Mucosa of rectum (tissue), 2 donors: Measurements from ENCODE around the gene MBD5.

Experiments used
- H3K27ac ChIP-seq, 2 donors: one replicate each; pipeline ENCODE4 v1.7.0; 2013; ENCODE audit warnings: inconsistent platforms in 2 of 2, low read depth in 2 of 2, low read length in 2 of 2
- H3K27me3 ChIP-seq, 2 donors: one replicate each; pipeline ENCODE4 v1.7.0; 2013; ENCODE audit warnings: low read length in 2 of 2; ENCODE audit not compliant: control insufficient read depth in 2 of 2, insufficient read depth in 2 of 2
- H3K36me3 ChIP-seq, 2 donors: one replicate each; pipeline ENCODE4 v1.7.0; 2013; ENCODE audit warnings: low read length in 2 of 2; ENCODE audit not compliant: control insufficient read depth in 2 of 2, insufficient read depth in 2 of 2
- H3K4me1 ChIP-seq, 2 donors: one replicate each; pipeline ENCODE4 v1.7.0; 2013; ENCODE audit warnings: low read length in 2 of 2, mild to moderate bottlenecking in 1 of 2; ENCODE audit not compliant: control insufficient read depth in 2 of 2, insufficient read depth in 2 of 2
- H3K4me3 ChIP-seq, 2 donors: one replicate each; pipeline ENCODE4 v1.7.0; 2013; ENCODE audit warnings: low read length in 2 of 2
- H3K9ac ChIP-seq, 2 donors: one replicate each; pipeline ENCODE4 v1.7.0; 2013; ENCODE audit warnings: low read length in 2 of 2, low read depth in 1 of 2, mild to moderate bottlenecking in 1 of 2
- H3K9me3 ChIP-seq, 2 donors: one replicate each; pipeline ENCODE4 v1.7.0; 2013; ENCODE audit warnings: low read length in 2 of 2; ENCODE audit not compliant: control insufficient read depth in 2 of 2
- donor health status: healthy.
- donor health status: Normal muscosa, but diverticular disease.

The MBD5 gene

GRCh38 chr2:148303161-148303560, 282.3 kb downstream of the MBD5 start:
- H3K27me3 ChIP-seq, result no peaks in the 10 kb centered on the region
- H3K27ac ChIP-seq, result no peak overlapping the region
- no peaks in the 10 kb centered on the region for H3K9me3 ChIP-seq
- no peaks in the 10 kb centered on the region for H3K36me3 ChIP-seq
- no peak overlapping the region for H3K9ac ChIP-seq
- H3K4me1 ChIP-seq, result no peaks in the 10 kb centered on the region
- H3K4me3 ChIP-seq, result no peak overlapping the region

GRCh38 chr2:148305476-148305875, 284.6 kb downstream of the MBD5 start:
- Histone ChIP-seq H3K27me3 (no peaks in the 10 kb centered on the region), H3K36me3 (no peaks in the 10 kb centered on the region), H3K4me1 (no peaks in the 10 kb centered on the region), H3K4me3 (no peak overlapping the region), H3K27ac (no peak overlapping the region), H3K9ac (no peak overlapping the region), H3K9me3 (no peaks in the 10 kb centered on the region)

DNA sequence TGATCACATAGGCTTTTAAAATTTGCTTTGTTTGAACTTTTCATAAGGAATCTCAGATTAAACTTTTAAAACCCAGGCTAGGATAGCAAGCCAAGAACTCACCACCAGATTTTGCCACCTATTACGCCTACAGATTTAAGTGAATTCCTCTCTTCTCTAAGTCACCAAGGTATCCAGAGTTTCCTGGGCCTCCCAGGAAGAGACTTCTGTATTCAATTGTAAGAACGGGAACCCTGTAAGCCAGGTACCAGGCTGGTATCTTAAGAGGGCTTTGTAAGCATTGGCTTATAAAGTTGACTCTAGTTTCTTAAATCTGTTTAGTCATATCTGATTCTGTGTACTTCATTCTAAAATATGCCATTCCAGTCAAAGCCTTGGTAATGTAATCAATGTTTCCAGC, 285.1 kb downstream of the MBD5 start:
- H3K27me3 ChIP-seq, result no peaks in the 10 kb centered on the region
- no peak overlapping the region for H3K4me3 ChIP-seq
- no peaks in the 10 kb centered on the region for H3K4me1 ChIP-seq
- H3K9ac ChIP-seq, result no peak overlapping the region
- H3K27ac ChIP-seq, result no peak overlapping the region
- no peaks in the 10 kb centered on the region for H3K36me3 ChIP-seq
- no peaks in the 10 kb centered on the region for H3K9me3 ChIP-seq

DNA sequence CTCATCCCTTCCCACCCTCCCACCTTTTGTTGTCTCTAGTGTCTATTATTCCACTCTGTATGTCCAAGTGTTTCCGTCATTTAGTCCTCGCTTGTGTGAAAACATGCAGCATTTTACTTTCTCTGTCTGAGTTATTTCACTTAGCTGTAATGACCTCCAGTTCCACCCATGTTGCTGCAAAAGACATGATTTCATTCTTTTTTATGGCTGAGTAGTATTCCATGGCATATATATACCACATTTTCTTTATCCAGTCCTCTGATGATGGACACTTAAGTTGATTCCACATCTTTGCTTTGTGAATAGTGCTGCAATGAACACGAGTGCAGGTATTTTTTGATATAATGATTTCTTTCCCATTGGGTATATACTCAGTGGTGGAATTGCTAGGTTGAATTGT, 296.7 kb downstream of the MBD5 start:
- no peak overlapping the region for H3K4me3 ChIP-seq
- no peaks in the 10 kb centered on the region for H3K4me1 ChIP-seq
- H3K9me3 ChIP-seq, result no peaks in the 10 kb centered on the region
- H3K9ac ChIP-seq, result no peak overlapping the region
- H3K36me3 ChIP-seq, result no peaks in the 10 kb centered on the region
- no peak overlapping the region for H3K27ac ChIP-seq
- H3K27me3 ChIP-seq, result no peaks in the 10 kb centered on the region

- no peak overlapping the region for H3K27ac ChIP-seq
- H3K9ac ChIP-seq, result no peak overlapping the region
- H3K9me3 ChIP-seq, result peaks cover 0 to 3% of the 10 kb centered on the region in 2 donors
- no peaks in the 10 kb centered on the region for H3K27me3 ChIP-seq
- H3K4me1 ChIP-seq, result no peaks in the 10 kb centered on the region
- peaks cover 0 to 8% of the 10 kb centered on the region in 2 donors for H3K36me3 ChIP-seq
- no peak overlapping the region for H3K4me3 ChIP-seq
These were observed 317.6 kb downstream of the MBD5 start for GRCh38 chr2:148338541-148338940.

GRCh38 chr2:148342086-148342485, 321.2 kb downstream of the MBD5 start:
- Histone ChIP-seq H3K9ac (no peak overlapping the region), H3K36me3 (peaks cover 0 to 4% of the 10 kb centered on the region in 2 donors), H3K27ac (no peak overlapping the region), H3K27me3 (no peaks in the 10 kb centered on the region), H3K4me1 (no peaks in the 10 kb centered on the region), H3K9me3 (peaks cover 0 to 3% of the 10 kb centered on the region in 2 donors), H3K4me3 (no peak overlapping the region)

GRCh38 chr2:148350199-148350598, 329.3 kb downstream of the MBD5 start:
- no peaks in the 10 kb centered on the region for H3K9me3 ChIP-seq
- no peaks in the 10 kb centered on the region for H3K36me3 ChIP-seq
- H3K27ac ChIP-seq, result no peak overlapping the region
- H3K9ac ChIP-seq, result no peak overlapping the region
- H3K4me1 ChIP-seq, result no peaks in the 10 kb centered on the region
- H3K27me3 ChIP-seq, result no peaks in the 10 kb centered on the region
- H3K4me3 ChIP-seq, result no peak overlapping the region

DNA sequence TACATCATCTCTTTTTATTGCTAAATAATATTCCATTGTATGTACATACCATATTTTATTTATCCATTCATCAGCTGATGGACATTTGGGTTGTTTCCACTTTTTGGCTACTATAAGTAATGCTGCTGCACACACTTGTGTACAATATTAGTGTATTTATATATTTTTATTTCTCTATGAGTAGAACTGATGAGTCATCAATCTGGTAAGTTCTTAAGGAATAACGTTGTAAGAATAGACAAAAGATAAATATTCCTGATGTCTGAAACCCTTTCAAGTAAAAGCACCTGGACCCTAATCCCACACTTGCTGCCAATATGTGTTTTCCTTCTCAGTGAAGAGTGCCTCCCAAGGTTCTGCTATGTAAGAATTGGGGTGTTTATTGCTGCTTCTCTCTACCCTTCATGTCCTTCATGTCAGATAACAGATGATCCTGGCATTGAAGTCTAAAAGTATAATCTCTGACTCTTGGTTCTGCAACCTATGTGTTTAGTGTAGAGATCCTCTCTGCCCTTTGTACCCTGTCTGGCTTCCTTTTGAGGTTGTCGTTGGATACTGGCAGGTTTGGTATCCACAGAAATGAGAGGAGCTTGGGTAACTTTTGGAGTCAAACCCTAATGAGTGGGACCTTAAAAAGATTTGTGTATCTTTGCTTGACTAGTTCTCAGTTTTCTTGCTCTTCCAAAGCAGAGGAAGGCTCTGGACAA, 330.7 kb downstream of the MBD5 start:
- Histone ChIP-seq H3K27ac (no peak overlapping the region), H3K4me3 (no peak overlapping the region)

DNA sequence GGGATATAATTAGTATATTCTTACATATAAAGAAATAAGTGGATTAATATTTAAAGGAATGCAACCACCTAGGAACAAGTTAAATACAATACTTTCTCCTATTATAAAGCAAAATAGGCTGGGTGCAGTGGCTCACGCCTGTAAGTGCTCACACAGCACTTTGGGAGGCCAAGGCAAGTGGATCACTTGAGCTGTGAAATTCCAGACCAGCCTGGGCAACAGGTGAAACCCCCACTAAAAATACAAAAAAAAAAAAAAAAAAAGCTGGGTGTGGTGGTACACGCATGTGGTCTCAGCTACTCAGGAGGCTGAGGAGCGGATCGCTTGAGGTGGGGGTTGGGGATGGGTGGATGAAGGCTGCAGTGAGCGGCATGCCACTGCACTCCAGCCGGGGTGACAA, 337.5 kb downstream of the MBD5 start:
- Histone ChIP-seq H3K27ac (no peak overlapping the region), H3K9ac (no peak overlapping the region), H3K4me1 (no peaks in the 10 kb centered on the region), H3K27me3 (no peaks in the 10 kb centered on the region), H3K36me3 (no peaks in the 10 kb centered on the region), H3K4me3 (no peak overlapping the region), H3K9me3 (no peaks in the 10 kb centered on the region)

More for the DNA sequence above, 330.7 kb downstream of the MBD5 start:
- no peaks in the 10 kb centered on the region for H3K4me1 ChIP-seq
- H3K9me3 ChIP-seq, result no peaks in the 10 kb centered on the region
- no peaks in the 10 kb centered on the region for H3K27me3 ChIP-seq
- H3K36me3 ChIP-seq, result no peaks in the 10 kb centered on the region
- no peak overlapping the region for H3K9ac ChIP-seq

GRCh38 chr2:148360662-148361061, 339.8 kb downstream of the MBD5 start:
- H3K4me1 ChIP-seq, result no peaks in the 10 kb centered on the region
- H3K9me3 ChIP-seq, result no peaks in the 10 kb centered on the region
- no peak overlapping the region for H3K9ac ChIP-seq
- H3K27me3 ChIP-seq, result no peaks in the 10 kb centered on the region
- H3K27ac ChIP-seq, result no peak overlapping the region
- H3K36me3 ChIP-seq, result no peaks in the 10 kb centered on the region
- H3K4me3 ChIP-seq, result no peak overlapping the region
